Iris pigment epithelial cell (primary cell): ENCODE measurements around the gene KLHL3.

Source experiments
- DNase-seq: peaks from one replicate; pipeline ENCODE4 v3.0.0-alpha.2; 2011; ENCODE audit warnings: low read depth

The KLHL3 gene

GRCh38 chr5:137747848-137748247 is 12.0 kb upstream of the KLHL3 start:
- no peak for DNase-seq

DNA sequence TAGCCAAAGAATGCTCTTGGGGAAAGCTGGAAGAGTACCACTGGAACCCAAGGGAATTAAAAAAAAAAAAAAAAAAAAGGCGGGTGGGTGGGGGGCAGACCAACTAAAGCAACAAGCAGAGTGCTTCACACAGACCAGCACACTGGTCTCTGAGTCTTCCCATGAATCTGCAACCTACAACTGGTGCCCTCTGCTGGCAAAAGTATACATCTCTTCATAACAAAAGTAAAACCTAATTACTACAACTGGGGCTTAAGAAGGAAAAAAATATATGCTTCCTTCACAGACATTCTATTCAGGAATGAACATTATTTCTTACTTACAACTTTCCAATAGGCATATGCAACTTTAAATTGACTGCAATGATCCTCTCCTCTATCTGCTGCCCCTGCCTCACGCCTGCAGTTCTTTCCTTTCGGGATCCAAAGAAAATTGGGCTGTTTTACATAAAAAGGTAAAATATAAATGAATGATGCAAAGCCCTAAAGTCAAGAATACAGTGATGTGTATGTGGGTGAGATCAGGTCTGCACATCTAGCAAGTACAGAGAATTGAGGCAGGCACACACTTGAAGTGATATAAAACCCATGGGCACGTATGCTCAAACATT is 7.2 kb upstream of the KLHL3 start:
- peak; percentile 76 for DNase-seq

DNA sequence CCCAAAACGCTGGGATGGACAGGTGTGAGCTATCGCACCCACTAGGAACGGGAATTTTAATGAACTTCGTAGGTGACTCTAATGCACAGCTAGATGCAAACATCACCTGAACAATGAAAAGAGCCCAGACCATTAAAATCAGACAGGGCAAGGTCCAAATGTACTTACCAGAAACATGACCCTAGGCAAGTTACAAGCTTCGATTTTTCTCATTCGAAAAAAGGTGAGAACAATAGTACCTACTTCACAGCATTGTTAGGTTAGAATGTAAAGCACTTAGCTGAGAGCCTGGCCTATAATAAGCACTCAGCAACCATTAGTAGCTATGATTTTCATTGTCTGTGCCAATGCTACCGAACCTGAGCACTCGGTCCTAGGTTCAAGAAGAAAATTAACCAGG is 5.8 kb upstream of the KLHL3 start:
- no peak for DNase-seq

DNA sequence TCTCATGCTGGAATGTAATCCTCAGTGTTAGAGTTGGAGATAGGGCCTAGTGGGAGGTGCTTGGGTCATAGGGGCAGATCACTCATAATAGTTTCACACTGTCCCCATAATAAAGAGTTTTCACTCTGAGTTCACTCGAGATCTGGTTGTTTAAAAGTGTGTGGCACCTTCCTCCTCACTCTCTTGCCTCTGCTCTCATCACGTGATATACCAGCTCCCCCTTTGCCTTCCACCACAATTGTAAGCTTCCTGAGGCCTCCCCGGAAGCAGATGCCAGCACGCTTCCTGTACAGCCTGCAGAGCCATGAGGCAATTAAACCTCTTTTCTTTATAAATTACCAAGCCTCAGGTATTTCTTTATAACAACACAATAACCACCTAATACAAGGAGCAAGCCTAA is 3.8 kb upstream of the KLHL3 start:
- no peak for DNase-seq

DNA sequence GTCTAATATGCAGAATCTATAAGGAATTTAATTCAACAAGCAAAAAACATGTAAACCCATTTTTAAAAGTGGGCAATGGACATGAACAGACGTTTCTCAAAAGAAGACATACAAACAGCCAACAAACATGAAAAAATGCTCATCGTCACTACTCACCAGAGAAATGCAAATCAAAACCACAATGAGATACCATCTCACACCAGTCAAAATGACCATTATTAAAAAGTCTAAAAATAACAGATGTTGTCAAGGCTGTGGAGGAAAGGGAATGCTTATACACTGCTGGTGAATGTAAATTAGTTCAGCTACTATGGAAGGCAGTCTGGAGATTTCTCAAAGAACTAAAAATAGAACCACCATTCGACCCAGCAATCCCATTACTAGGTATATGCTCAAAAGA is 3.1 kb upstream of the KLHL3 start:
- DNase-seq, result no peak

- DNase-seq, result peak; percentile 61
These were observed 1.7 kb upstream of the KLHL3 start for GRCh38 chr5:137737349-137738131.

DNA sequence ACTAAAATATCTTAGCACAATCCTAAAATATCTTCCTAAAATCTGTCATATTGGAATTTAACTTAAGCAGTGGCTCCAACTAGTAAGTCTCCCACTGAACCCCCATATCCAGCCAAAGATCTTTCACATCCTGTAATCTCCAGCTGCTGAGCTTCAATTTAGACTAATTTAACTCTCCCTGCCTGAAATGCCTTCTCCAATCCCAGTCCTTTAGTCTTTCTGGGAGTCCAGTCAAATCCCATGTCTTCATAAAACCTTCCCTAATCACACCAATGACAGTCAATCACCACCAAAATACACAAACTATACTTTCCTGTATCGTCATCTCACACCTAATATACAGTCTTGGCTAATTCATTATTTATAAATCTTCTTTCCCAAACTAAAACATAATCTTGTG is 607 bp upstream of the KLHL3 start:
- no peak for DNase-seq

- DNase-seq, result peak; percentile 47
These were observed 831 bp downstream of the KLHL3 start for GRCh38 chr5:137734962-137735554.

- peak; percentile 16 for DNase-seq
These were observed 1.6 kb downstream of the KLHL3 start for GRCh38 chr5:137734331-137734730.

GRCh38 chr5:137733922-137734321 is 2.0 kb downstream of the KLHL3 start:
- no peak for DNase-seq

DNA sequence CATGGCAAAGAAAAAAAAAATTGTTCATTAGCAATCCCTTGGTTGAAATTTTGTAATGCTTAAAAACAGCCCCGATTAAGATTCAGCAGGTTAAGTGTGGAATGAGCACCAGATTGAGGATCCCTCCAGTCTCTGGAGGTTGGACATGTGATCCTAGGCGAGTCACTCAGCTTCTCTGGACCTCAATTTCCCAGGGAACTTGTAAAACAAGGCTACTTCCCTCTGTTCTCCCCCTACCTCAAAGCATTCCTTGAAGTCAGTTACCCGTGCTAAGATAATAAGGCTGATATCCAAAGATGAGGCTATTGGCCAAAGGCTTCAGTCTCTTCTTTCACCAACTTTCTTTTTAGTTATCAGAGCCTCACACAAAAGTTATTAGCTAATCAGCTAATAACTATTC is 2.9 kb downstream of the KLHL3 start:
- DNase-seq, result peak; percentile 7

DNA sequence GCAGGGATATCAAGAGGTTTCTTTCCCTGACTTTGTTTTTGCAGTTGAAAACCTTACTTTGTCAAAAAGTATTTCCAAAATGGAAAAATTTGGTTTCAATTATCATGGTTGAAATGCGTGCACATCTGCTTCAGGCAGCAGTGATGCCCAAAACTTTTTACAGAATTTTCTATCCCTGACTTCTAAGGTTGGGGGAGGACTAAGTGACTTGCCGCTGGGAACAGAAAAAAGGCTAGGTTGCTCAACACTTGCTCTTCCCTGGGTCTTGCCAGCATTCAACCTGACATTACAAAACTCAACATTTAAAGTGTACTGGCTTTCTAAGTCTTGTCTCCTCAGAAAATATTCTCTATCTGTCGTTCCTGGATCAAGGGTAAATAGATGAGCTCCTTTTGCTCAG is 4.7 kb downstream of the KLHL3 start:
- DNase-seq, result no peak

- peak; percentile 62 for DNase-seq
These were observed 5.6 kb downstream of the KLHL3 start for GRCh38 chr5:137730336-137730735.

GRCh38 chr5:137728048-137728447 is 7.8 kb downstream of the KLHL3 start:
- DNase-seq, result no peak

GRCh38 chr5:137727623-137728022 is 8.3 kb downstream of the KLHL3 start:
- DNase-seq, result no peak

DNA sequence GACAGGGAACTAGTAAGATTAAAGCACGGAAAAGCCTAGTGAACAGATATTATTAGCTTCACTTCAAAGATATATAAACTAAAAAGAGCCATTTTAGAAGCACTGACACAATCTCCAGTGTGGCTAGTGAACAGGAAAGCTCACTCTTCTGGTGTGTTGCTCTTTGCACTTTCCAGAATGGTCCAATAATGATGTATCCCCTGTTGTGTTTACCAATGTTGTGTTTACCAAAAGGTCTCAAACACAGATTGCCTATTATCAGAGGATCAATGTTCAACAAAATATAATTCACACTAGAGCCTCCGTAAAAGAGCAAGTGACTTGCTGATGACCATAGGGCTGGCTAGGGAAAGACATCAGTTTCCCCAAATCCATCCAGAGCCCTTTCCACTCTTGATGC is 11.6 kb downstream of the KLHL3 start:
- DNase-seq, result no peak

DNA sequence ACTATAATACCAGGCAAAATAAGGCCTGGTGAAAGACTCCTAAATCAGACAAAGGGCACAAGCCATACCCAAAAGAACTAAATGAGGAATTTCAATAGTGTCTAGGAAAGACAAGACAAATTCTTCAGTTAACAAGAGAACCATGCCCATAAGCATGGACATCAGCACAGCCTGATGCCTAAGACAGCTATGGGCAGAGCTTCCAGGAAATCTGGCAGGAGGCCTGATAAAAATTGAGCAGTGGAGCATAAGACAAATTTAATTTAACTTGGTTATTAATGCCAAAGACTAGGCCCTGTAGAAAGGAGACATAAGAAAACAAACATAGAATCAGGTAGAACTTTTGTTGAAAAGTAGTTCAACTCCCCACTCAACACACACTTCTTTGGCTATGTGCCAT is 17.3 kb downstream of the KLHL3 start:
- no peak for DNase-seq

GRCh38 chr5:137716337-137716736 is 19.6 kb downstream of the KLHL3 start:
- no peak for DNase-seq

DNA sequence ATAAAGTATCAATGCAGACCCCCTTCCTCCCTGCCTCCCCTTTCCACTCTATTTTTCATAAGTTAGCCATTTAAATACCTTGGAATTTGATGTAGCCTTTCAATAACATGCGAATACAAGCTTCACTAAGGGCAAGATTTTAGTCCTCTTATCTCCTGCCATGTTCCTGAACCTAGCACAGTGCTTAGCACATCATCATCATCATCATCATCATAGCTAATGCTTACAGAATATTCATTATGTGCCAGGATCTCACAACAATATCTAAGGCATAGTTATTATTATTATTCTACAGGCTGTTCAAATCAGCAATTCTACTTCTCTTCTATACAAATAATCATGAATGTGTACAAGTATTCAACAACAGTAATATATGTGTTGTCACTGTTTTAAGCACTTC is 20.4 kb downstream of the KLHL3 start:
- DNase-seq, result no peak

DNA sequence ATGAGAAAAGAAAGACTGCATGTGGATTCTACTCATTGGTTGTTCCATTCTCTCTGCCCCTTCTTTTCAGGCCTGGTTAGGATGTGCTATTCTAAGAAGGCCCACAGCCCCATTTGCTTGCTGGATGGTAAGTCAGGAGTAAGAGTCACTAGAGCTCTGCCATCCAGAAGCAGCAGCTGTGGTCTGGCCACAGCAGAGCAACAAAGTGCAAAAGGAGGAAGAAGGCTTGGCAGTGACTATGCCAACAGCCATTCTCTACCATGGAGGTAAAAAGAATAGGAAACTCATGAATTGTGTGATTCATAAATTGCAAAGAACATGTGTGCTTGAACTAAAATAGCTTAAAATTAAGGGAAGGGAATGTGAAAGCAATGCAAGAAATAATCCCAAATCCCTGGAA is 20.9 kb downstream of the KLHL3 start:
- no peak for DNase-seq

DNA sequence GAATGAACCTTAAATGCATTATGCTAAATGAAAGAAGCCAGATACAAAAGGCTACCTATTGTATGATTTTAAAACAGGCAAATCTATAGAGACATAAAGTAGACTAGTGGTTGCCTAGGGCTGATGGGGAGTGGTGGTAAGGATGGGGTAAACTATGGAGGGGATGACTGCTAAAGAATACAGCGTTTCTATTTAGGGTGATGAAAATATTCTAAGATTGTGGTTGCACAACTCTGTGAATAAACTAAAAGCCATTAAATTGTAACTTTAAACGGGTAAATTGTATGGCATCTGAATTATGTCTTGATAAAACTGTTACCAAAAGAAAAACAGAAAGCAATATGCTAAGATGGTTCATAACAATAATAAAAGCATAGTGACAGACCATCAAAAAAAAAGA is 21.4 kb downstream of the KLHL3 start:
- DNase-seq, result no peak

GRCh38 chr5:137712139-137712667 is 23.7 kb downstream of the KLHL3 start:
- no peak for DNase-seq

- no peak for DNase-seq
These were observed 25.8 kb downstream of the KLHL3 start for GRCh38 chr5:137710086-137710485.
